ENCODE data around the gene DNAH9.

- TF ChIP-seq CTCF (IDR thresholded peaks at IDR 0.05; ENCODE audit: poor library complexity, severe bottlenecking) (no peak), EP300 (conservative IDR thresholded peaks at IDR 0.05; ENCODE audit: poor library complexity, severe bottlenecking) (no peak), POLR2AphosphoS5 (IDR thresholded peaks at IDR 0.05) (no peak)
Measured at GRCh38 chr17:11582217-11582616, 16.1 kb upstream of the DNAH9 start.

Measured in neural cell (in vitro differentiated cells).